A549 (cell line): ENCODE data around the gene XPO5. TPM values are rescaled to one million over a fixed set of nuclear protein-coding genes. Genes with fewer than 3 reads are reported as not detected.

Source experiments
- ATAC-seq, 2 experiments: fragments of 200-7000 bp in 1 of 2; fragments of >200 bp in 1 of 2; cut with Nextera tagmentation in 1 of 2; cut with Tn5 transposase in 1 of 2; 3 replicates each; pipeline versions ENCODE4 v1.8.0 to v1.9.1; 2018 to 2020; ENCODE audit warnings: mild to moderate bottlenecking in 1 of 2, moderate library complexity in 1 of 2
- CTCF ChIA-PET: fragments of 300-600 bp; sonication (Branson Sonifier 250); formaldehyde crosslinking; extraction: SDS; loops from one replicate; lab custom pipeline; 2021; ENCODE audit warnings: antibody characterized with exemption, inconsistent platforms; lab: Yijun Ruan, JAX
- POLR2A ChIA-PET: fragments of 350-600 bp; formaldehyde crosslinking; extraction: SDS; loops from one replicate; lab custom pipeline; 2021; ENCODE audit warnings: antibody characterized with exemption, inconsistent platforms; lab: Yijun Ruan, JAX
- DNase-seq, 2 experiments: peaks; one replicate each; pipeline versions ENCODE4 v3.0.0 to v3.0.0-alpha.2; 2011 to 2016; ENCODE audit warnings: low read depth in 1 of 2, low spot score in 1 of 2
- FAIRE-seq: peaks from 2 replicates; lab custom pipeline; 2011; peaks lifted over from hg19 to GRCh38; lab: Jason Lieb, UNC
- H3K27ac ChIP-seq, 2 experiments: fragments of >200 bp; sonication (Bioruptor Twin); formaldehyde crosslinking; 3 replicates each; pipeline ENCODE4 v1.5.1; 2016 to 2017
- H3K4me1 ChIP-seq: fragments of >200 bp; sonication (Bioruptor Twin); formaldehyde crosslinking; 3 replicates; pipeline ENCODE4 v1.6.1; 2016
- H3K4me2 ChIP-seq: fragments of >200 bp; sonication (Bioruptor Twin); formaldehyde crosslinking; 3 replicates; pipeline ENCODE4 v1.6.1; 2016
- H3K4me3 ChIP-seq: fragments of >200 bp; sonication (Bioruptor Twin); formaldehyde crosslinking; 3 replicates; pipeline ENCODE4 v1.5.1; 2016
- H3K9me3 ChIP-seq: fragments of >200 bp; sonication (Bioruptor Twin); formaldehyde crosslinking; 3 replicates; pipeline ENCODE4 v1.6.1; 2016
- CBX2 ChIP-seq: fragments of 200-600 bp; sonication (generic); IDR thresholded peaks from 2 replicates; pipeline ENCODE4 v1.6.1; 2016; ENCODE audit warnings: low read depth, mild to moderate bottlenecking, borderline replicate concordance
- CBX8 ChIP-seq: fragments of 200-600 bp; sonication (generic); IDR thresholded peaks from 2 replicates; pipeline ENCODE4 v1.6.1; 2016
- EHF ChIP-seq: fragments of 250-450 bp; sonication (Bioruptor Pico); IDR thresholded peaks from 2 replicates; pipeline ENCODE4 v1.5.0; 2020; ENCODE audit warnings: mild to moderate bottlenecking
- GATA3 ChIP-seq: IDR thresholded peaks from 2 replicates; pipeline ENCODE4 v1.6.1; 2012; ENCODE audit warnings: borderline replicate concordance
- HEYL ChIP-seq: fragments of 250-450 bp; sonication (Bioruptor Pico); IDR thresholded peaks from 2 replicates; pipeline ENCODE4 v1.8.0; 2021; ENCODE audit warnings: mild to moderate bottlenecking, moderate library complexity
- JUNB ChIP-seq: fragments of >200 bp; sonication (Bioruptor Twin); formaldehyde crosslinking; IDR thresholded peaks from 2 replicates; pipeline ENCODE4 v1.6.1; 2016
- KDM1A ChIP-seq: fragments of 200-600 bp; sonication (generic); IDR thresholded peaks from 2 replicates; pipeline ENCODE4 v1.6.1; 2016; ENCODE audit warnings: low read depth, mild to moderate bottlenecking
- MAFK ChIP-seq: fragments of 450-650 bp; IDR thresholded peaks from 2 replicates; pipeline ENCODE4 v1.6.1; 2014; ENCODE audit not compliant: partially characterized antibody
- RAD21 ChIP-seq, 2 experiments: fragments of >200 bp in 1 of 2; sonication (Bioruptor Twin) in 1 of 2; formaldehyde crosslinking in 1 of 2; IDR thresholded peaks in 1 of 2; conservative IDR thresholded peaks in 1 of 2; 2 replicates in 1 of 2; 3 replicates in 1 of 2; pipeline ENCODE4 v1.6.1; 2012 to 2018; ENCODE audit warnings: inconsistent platforms in 1 of 2
- RARB ChIP-seq: fragments of 250-450 bp; sonication (Bioruptor Pico); IDR thresholded peaks from 2 replicates; pipeline ENCODE4 v1.8.0; 2021; ENCODE audit warnings: mild to moderate bottlenecking, moderate library complexity
- RNF2 ChIP-seq: fragments of 200-600 bp; sonication (generic); IDR thresholded peaks from 2 replicates; pipeline ENCODE4 v1.6.1; 2016; ENCODE audit warnings: low read depth, mild to moderate bottlenecking, antibody characterized with exemption, moderate library complexity, borderline replicate concordance
- SMC3 ChIP-seq: fragments of >200 bp; sonication (Bioruptor Twin); formaldehyde crosslinking; IDR thresholded peaks from 3 replicates; pipeline ENCODE4 v1.6.1; 2018; ENCODE audit warnings: inconsistent platforms
- WGBS: methylation state at CpG from one replicate; pipeline ENCODE4 v1.1.6; 2017; ENCODE audit errors: missing lambda C conversion rate; 5-methylcytosine and 5-hydroxymethylcytosine counted together
- polyA plus RNA-seq, 4 experiments: library from polyadenylated mRNA; depleted of rRNA in 3 of 4; stranded (reverse); fragments of >200 nt; fragmentation: RNase III in 1 of 4; extraction: RNeasy Plus Mini Kit Qiagen cat#74134 plus additional on column Dnase treatment in 1 of 4; gene quantifications; 2 replicates in 3 of 4; 3 replicates in 1 of 4; pipeline ENCODE4 v1.2.3, GENCODE V29; 2011 to 2017
- TF ChIP-seq, protein P1 (sequence below): fragments of 150-350 bp; IDR thresholded peaks from 2 replicates; pipeline ENCODE4 v1.6.1; 2014; ENCODE audit warnings: low read depth, mild to moderate bottlenecking, low read length
- TF ChIP-seq, protein P2 (sequence below): fragments of >200 bp; sonication (Bioruptor Twin); formaldehyde crosslinking; IDR thresholded peaks from 3 replicates; pipeline ENCODE4 v1.5.1; 2016
- TF ChIP-seq, protein P3 (sequence below): IDR thresholded peaks from 2 replicates; pipeline ENCODE4 v1.6.1; 2012

XPO5 gene
- polyA plus RNA-seq, 2 of the 4 experiments (the other 2 are of a cell fraction): 24.8 to 51.0 TPM

DNA sequence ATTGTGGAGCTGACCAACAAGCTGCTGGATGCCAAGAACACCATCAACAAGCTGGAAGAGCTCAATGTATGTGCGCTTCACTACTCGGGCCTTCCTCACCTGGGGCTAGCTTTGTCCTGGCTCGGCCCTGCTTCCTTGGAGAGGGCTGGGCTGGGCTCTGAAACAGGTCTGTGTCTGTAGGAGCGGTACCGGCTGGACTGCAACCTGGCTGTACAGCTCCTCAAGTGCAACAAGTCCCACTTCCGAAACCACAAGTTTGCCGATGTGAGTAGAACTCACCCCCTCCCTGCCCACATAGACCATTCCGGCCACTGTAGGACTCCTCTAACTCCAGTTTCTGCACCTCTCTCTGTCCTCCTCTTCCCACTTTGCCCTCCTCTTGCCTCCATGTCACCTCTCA lies 72.4 kb downstream of the XPO5 start:
- FAIRE-seq (no peak), DNase-seq (no peak), ATAC-seq (no peak)
- ChIA-PET POLR2A (interaction anchor here (1.0 to 1.1 kb wide), 2 partner anchors 48 to 134 kb away, joined by 3 read pairs; partner anchors contain the start of genes DLK2 and ZNF318), CTCF (interaction anchor here (1.2 to 1.6 kb wide), 5 partner anchors 11 to 241 kb away, joined by 3 to 9 read pairs (median 4); partner anchors contain the start of gene CRIP3)
- no peak overlapping the region for H3K4me3 ChIP-seq
- TF ChIP-seq, protein P1, sequence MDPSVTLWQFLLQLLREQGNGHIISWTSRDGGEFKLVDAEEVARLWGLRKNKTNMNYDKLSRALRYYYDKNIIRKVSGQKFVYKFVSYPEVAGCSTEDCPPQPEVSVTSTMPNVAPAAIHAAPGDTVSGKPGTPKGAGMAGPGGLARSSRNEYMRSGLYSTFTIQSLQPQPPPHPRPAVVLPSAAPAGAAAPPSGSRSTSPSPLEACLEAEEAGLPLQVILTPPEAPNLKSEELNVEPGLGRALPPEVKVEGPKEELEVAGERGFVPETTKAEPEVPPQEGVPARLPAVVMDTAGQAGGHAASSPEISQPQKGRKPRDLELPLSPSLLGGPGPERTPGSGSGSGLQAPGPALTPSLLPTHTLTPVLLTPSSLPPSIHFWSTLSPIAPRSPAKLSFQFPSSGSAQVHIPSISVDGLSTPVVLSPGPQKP: no peak
- TF ChIP-seq MAFK (no peak), RARB (CRISPR knock-in tag) (no peak), CBX8 (no peak), SMC3 (no peak)
- TF ChIP-seq, protein P2, sequence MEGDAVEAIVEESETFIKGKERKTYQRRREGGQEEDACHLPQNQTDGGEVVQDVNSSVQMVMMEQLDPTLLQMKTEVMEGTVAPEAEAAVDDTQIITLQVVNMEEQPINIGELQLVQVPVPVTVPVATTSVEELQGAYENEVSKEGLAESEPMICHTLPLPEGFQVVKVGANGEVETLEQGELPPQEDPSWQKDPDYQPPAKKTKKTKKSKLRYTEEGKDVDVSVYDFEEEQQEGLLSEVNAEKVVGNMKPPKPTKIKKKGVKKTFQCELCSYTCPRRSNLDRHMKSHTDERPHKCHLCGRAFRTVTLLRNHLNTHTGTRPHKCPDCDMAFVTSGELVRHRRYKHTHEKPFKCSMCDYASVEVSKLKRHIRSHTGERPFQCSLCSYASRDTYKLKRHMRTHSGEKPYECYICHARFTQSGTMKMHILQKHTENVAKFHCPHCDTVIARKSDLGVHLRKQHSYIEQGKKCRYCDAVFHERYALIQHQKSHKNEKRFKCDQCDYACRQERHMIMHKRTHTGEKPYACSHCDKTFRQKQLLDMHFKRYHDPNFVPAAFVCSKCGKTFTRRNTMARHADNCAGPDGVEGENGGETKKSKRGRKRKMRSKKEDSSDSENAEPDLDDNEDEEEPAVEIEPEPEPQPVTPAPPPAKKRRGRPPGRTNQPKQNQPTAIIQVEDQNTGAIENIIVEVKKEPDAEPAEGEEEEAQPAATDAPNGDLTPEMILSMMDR: no peak
- WGBS: 97% methylated on average over 8 of the region's 8 CpGs
- no peaks in the 10 kb centered on the region for H3K4me1 ChIP-seq
- no peaks in the 10 kb centered on the region for H3K9me3 ChIP-seq
- H3K27ac ChIP-seq: no peak overlapping the region
- H3K4me2 ChIP-seq: no peak overlapping the region

DNA sequence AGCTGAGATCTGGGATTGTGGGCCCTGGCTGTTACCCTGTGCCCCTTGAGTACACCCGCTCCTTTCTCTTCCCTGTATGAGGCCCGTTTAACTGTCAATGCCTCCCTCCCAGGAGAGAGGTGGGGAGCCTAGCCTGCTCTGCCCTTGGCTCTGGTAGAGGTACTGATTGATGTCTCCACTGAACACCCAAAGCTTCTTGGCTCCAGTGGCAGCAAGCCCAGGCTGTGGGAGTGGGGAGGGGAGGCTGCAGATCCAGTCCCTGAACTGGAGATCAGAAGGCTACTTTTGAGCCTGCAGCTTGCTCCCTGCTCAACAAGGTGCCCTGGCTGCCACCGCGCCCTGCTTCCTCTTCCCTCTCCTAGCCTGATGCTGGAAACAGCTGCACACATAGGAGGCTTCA lies 73.2 kb downstream of the XPO5 start:
- Histone ChIP-seq H3K4me2 (no peak overlapping the region), H3K4me1 (no peaks in the 10 kb centered on the region), H3K9me3 (no peaks in the 10 kb centered on the region), H3K27ac (no peak overlapping the region), H3K4me3 (no peak overlapping the region)
- FAIRE-seq (no peak), DNase-seq (no peak), ATAC-seq (no peak)
- ChIA-PET CTCF (interaction anchor here (1.5 to 1.6 kb wide), 2 partner anchors 10 to 46 kb away, joined by 6 to 9 read pairs; no protein-coding TSS in a partner anchor), POLR2A (interaction anchor here (0.5 to 1.1 kb wide), 3 partner anchors 45 to 133 kb away, joined by 3 read pairs; partner anchors contain the start of genes DLK2 and ZNF318)
- TF ChIP-seq, protein P2: no peak
- TF ChIP-seq, protein P3, sequence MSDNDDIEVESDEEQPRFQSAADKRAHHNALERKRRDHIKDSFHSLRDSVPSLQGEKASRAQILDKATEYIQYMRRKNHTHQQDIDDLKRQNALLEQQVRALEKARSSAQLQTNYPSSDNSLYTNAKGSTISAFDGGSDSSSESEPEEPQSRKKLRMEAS: no peak
- TF ChIP-seq RNF2 (no peak), HEYL (no peak), JUNB (no peak), KDM1A (no peak), CBX2 (no peak)
- 100% methylated on average over 1 of the region's 4 CpGs for WGBS

DNA sequence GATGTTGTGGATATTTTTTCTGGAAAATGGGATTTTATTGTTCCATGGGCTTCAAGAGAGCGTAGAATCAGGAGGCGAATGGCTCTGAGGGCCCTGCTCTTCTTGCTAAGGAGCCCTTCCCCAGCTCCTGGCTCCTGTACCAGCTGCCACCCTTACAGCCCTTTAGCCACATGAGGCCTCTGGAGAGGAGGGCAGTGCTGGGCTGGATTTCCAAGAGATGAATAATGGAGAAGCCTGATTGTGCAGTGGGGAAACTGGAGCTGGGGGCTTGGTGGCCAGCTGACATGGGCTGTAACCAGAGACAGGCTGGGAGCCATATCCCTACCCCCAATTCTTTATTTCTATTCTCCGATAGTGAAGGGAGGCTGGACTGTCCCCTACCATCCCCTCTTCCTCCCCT lies 74.9 kb downstream of the XPO5 start:
- H3K9me3 ChIP-seq: no peaks in the 10 kb centered on the region
- no peak for TF ChIP-seq GATA3
- TF ChIP-seq EHF (CRISPR knock-in tag): no peak
- TF ChIP-seq RAD21 (conservative IDR thresholded peaks at IDR 0.05 in 1 of 2, IDR thresholded peaks at IDR 0.05 in 1 of 2): no peak
- TF ChIP-seq, all 56 proteins: peak for 0
- FAIRE-seq: no peak
- DNase-seq: no peak
- POLR2A ChIA-PET: interaction anchor here (0.5 kb wide), 1 partner anchor 43 kb away, joined by 3 read pairs; no protein-coding TSS in a partner anchor
- CTCF ChIA-PET: interaction anchor here (0.5 to 1.8 kb wide), 7 partner anchors 13 to 314 kb away, joined by 3 to 5 read pairs (median 3); partner anchors contain the start of gene ABCC10
- Histone ChIP-seq H3K4me3 (no peak overlapping the region), H3K27ac (no peak overlapping the region), H3K4me2 (no peak overlapping the region), H3K4me1 (peaks cover 7% of the 10 kb centered on the region)
- WGBS: 95% methylated on average over 3 of the region's 3 CpGs
- no peak for ATAC-seq
